ENCODE results near the gene SPDEF. TPM values are rescaled to one million over a fixed set of nuclear protein-coding genes. Genes with fewer than 3 reads are reported as not detected.

SPDEF gene
- polyA plus RNA-seq, 3 donors from 2014 or later, result not detected

DNA sequence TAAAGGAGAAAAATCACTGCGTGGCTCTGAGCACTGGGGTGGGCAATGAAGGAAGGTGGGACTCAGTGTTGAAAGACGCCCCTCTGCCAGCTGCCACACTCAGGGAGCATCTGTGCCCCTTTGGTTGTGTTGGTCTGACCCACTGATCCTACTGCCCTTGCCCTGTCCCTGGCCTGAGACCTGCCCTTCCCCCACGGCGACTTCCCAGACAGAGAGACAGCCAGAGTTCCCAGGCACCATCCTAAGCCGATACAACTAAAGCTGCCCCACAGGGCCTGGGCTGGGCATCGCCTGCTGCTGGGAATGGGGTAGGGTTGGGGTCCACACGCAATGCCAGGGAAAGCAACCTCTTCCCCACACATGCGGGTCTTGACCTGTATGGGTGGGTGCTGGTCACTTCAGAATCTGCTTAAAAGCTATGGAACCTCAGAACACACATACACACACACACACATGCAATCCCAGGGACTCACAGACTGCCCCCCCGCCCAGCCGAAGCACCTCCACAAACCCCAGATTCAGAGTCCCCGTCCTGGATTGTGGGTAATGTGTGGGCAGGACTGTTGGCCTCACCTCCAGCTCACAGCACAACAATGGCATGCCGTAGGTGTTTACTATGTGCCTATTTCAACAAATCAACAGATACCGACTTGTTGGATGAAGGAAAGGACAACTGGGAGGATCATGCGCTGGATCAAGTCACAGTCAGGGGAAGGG, 10.9 kb upstream of the SPDEF start:
- peaks cover 2 to 14% (median 7%) of the 10 kb centered on the region in 3 donors for H3K27me3 Mint-ChIP-seq (ENCODE audit: low read depth in 3 of 3)
- peak overlapping the region in 1 of 6 donors; percentile 62 for H3K27ac Mint-ChIP-seq
- DNase-seq, result no peak
- H3K4me3 Mint-ChIP-seq, result no peak overlapping the region
- no peaks in the 10 kb centered on the region for H3K9me3 Mint-ChIP-seq
- no peaks in the 10 kb centered on the region for H3K4me1 Mint-ChIP-seq
- H3K36me3 Mint-ChIP-seq, result no peaks in the 10 kb centered on the region

DNA sequence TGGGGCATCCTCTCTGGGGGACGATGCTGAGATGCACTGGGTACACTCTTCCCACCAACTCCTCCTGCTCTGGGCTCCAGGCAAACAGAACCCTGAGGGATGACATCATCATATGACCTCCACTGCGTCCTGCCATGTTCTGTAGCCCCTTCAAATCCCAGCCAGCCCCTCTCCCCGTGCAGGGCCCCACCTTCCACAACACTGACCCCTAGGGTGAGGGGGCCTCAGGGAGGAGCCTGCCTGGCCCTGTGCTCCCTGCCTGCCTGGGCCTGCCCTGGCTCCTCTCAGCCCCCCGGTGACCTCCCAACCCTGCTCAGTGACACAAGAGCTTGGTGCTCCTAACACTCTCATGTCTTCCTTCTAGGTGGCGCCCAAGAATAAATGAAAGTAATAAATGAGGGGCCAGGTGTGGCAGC, 9.6 kb upstream of the SPDEF start:
- Mint-ChIP-seq H3K4me1 (no peaks in the 10 kb centered on the region), H3K36me3 (no peaks in the 10 kb centered on the region), H3K4me3 (no peak overlapping the region), H3K9me3 (no peaks in the 10 kb centered on the region), H3K27ac (no peak overlapping the region), H3K27me3 (ENCODE audit: low read depth in 3 of 3) (peaks cover 2 to 12% (median 7%) of the 10 kb centered on the region in 3 donors)
- no peak for DNase-seq

DNA sequence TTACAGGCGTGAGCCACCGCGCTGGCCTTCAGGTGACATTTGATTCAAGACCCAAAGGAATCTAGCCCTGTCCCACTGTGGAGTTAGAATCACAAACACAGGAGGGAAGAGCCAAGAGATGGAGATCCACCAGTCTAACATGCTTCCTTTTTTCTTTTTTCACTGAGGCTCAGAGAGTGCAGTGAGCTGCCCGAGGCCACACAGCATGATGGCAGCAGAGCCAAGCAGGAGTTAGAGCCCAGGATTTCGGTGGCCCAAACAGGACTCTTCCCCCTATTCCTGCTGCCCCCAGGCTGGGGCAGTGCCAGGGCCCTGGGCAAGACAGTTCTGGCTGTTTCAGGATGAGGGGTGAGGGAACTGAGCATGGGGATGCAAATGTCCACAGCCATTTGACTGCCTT, 8.1 kb upstream of the SPDEF start:
- DNase-seq, result no peak
- Mint-ChIP-seq H3K4me3 (no peak overlapping the region), H3K9me3 (no peaks in the 10 kb centered on the region), H3K27ac (peak overlapping the region in 1 of 6 donors; percentile 40), H3K36me3 (no peaks in the 10 kb centered on the region), H3K27me3 (ENCODE audit: low read depth in 3 of 3) (peaks cover 4 to 8% (median 5%) of the 10 kb centered on the region in 3 donors), H3K4me1 (no peaks in the 10 kb centered on the region)

DNA sequence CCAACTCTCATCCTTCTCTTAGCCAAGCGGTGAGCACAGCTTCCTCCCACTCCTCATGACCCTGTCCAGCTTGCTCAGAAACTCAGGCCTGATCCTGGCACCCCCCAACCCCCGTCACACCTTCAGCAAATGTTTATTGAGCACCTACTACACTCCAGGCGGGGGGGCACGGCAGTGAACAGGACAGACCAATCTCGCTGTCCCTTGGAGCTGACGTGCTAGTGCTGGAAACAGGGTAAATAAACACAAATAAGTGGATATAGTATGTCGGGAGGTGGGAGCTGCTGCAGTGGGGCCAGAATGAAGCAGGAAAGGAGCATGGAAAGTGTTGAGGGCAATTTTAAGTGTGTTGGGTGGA, 7.4 kb upstream of the SPDEF start:
- no peak overlapping the region for H3K4me3 Mint-ChIP-seq
- H3K27ac Mint-ChIP-seq, result no peak overlapping the region
- no peaks in the 10 kb centered on the region for H3K9me3 Mint-ChIP-seq
- no peaks in the 10 kb centered on the region for H3K36me3 Mint-ChIP-seq
- DNase-seq, result no peak
- H3K4me1 Mint-ChIP-seq, result no peaks in the 10 kb centered on the region
- H3K27me3 Mint-ChIP-seq (ENCODE audit: low read depth in 3 of 3), result peaks cover 4 to 8% (median 5%) of the 10 kb centered on the region in 3 donors

DNA sequence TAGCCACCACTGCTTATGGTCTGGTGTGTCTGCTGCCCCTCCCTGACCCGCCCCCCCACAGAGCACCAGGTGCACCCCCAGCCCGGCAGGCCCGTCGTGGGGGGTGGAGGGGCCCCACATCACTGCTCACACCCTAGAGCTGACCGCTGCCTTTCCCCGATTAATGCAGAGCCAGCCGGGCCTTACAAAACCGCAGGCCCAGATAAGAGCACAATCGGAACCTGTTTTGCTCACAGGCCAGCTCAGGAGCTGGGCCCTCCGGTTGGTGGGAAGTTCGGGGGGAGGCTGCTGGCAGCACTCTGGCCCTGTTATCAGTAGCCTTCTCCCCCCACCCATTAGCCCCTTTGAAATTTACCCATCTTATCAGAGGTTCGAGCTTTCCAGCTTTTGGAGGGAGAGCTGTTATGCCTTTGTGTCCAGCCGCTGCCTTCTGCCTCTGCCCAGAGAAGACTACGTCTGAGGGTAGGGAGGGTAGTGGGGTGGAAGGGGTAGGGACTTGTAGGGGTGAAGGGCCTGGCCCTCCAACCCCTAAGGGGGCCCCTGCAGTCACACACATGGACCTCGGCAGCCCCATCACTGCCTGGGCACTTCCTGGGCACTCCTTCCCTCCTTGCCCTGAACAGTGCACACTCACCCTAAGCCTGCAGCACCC, 6.9 kb upstream of the SPDEF start:
- H3K9me3 Mint-ChIP-seq, result no peaks in the 10 kb centered on the region
- no peaks in the 10 kb centered on the region for H3K36me3 Mint-ChIP-seq
- no peak for DNase-seq
- H3K27ac Mint-ChIP-seq, result no peak overlapping the region
- no peaks in the 10 kb centered on the region for H3K4me1 Mint-ChIP-seq
- peaks cover 4 to 8% (median 5%) of the 10 kb centered on the region in 3 donors for H3K27me3 Mint-ChIP-seq (ENCODE audit: low read depth in 3 of 3)
- no peak overlapping the region for H3K4me3 Mint-ChIP-seq

DNA sequence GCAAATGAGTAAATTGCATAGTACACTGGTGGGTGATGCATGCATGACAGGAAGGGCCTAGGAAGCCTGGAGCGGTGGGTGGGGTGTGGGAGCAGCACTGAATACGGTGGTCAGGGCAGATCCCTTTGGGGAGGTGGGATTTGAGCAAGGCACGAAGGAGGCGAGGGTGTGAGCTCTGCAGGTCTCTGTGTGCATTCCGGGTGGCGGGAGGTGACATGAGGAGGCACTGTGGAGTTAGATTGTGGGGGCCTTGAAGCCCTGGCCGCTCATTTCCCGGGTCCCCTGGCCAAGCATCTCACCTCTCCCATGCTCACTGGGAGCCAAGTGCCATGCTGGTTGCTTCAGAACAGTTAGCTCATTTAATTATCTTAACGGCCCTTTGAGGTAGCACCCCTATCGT, 6.2 kb upstream of the SPDEF start:
- no peaks in the 10 kb centered on the region for H3K36me3 Mint-ChIP-seq
- peaks cover 4 to 6% (median 5%) of the 10 kb centered on the region in 3 donors for H3K27me3 Mint-ChIP-seq (ENCODE audit: low read depth in 3 of 3)
- H3K9me3 Mint-ChIP-seq, result no peaks in the 10 kb centered on the region
- no peaks in the 10 kb centered on the region for H3K4me1 Mint-ChIP-seq
- H3K4me3 Mint-ChIP-seq, result no peak overlapping the region
- no peak for DNase-seq
- no peak overlapping the region for H3K27ac Mint-ChIP-seq

DNA sequence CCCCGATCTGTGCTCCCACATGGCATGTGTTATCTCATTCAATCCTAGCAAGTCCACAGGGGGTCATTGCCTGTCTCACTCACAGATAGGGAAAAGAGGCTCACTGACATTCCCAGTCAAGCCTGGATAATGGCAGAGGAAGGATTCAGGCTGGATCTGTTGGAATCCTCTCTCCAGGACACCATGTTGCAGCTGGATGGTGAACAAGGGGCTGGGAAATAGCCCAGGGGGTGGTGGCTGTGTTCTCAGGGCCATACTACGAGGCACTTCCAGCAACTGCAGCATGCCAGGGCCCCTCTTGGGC, 5.0 kb upstream of the SPDEF start:
- Mint-ChIP-seq H3K27ac (no peak overlapping the region), H3K27me3 (ENCODE audit: low read depth in 3 of 3) (peaks cover 0 to 4% (median 4%) of the 10 kb centered on the region in 3 donors), H3K4me3 (no peak overlapping the region), H3K36me3 (no peaks in the 10 kb centered on the region), H3K9me3 (no peaks in the 10 kb centered on the region), H3K4me1 (no peaks in the 10 kb centered on the region)
- no peak for DNase-seq

DNA sequence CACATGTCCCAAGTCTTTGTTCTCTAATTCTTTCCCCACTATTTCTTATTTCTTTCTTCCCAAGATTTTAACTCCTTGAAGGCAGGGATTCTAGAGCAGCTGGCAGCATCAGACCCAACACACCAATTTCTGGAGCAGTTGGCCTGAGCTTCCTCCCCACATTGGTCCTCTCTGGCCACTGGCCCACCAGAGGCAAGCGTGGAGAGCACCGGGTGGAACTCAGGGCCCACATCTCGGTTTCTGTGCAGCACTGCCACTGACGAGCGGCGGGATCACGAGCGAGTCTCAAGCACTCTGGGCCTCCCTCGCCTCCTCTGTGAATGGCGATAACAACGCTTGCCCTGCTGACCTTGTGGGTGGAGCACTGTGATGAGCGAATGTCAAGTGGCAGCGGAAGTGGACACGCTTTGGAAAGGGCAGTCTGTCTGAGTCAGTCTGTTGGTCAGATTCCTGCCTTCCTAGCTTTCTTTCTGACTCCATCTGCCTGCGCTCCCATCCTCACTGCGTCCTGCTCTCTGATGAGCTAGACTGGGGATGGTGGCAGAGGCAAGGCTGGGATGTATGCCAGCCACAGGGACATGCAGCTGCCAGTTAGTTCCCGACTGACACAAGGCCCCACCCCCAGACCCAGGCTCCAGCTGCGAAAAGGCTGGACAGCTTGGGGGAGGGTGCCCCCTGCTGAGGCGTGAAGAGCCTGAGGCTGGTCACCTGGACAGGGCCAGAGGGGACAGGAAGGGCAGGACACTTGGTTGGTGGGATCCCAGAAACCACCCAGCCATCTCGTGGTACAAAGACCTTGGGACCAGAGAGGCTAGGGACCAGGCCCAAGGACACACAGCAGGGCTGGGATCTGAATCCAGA, 4.5 kb upstream of the SPDEF start:
- Mint-ChIP-seq H3K27ac (no peak overlapping the region), H3K4me3 (no peak overlapping the region), H3K9me3 (no peaks in the 10 kb centered on the region), H3K27me3 (ENCODE audit: low read depth in 3 of 3) (peaks cover 0 to 4% (median 4%) of the 10 kb centered on the region in 3 donors), H3K4me1 (no peaks in the 10 kb centered on the region), H3K36me3 (no peaks in the 10 kb centered on the region)
- no peak for DNase-seq

DNA sequence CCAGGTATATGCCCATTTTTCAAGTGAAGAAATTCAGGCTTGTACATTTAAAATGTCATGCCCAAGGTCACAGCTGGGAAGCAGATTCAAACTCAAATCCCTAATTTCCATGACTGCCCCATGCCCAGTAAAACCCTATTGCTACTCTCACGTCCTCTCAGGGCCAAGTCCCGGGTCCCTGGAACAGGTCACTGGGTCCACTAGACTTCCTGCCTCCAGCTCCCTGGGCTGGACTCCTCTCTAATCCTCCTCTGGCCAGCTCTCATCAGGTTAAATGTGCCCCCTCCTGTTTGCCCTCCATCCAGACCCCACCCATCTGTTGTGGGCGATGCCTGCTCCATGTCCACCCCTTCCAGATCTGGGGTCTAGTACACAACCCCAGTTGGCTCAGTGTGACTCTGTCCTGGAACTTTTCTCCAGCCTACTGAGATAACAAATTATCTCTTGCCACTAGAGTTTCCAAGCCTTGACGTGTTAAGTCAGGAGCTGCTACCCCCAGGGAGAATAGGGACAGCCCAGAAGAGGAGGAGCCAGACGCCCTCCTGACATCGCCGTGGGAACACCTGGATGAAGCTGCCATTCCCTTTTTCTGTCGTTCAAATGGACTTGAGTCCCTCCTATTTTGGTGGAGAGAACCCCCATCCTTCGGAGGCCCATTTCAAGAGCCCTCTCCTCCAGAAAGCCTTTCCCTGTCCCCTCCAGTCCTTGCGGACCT, 3.7 kb upstream of the SPDEF start:
- no peak overlapping the region for H3K27ac Mint-ChIP-seq
- H3K4me1 Mint-ChIP-seq, result no peaks in the 10 kb centered on the region
- DNase-seq, result no peak
- no peaks in the 10 kb centered on the region for H3K36me3 Mint-ChIP-seq
- peaks cover 0 to 4% (median 2%) of the 10 kb centered on the region in 3 donors for H3K27me3 Mint-ChIP-seq (ENCODE audit: low read depth in 3 of 3)
- no peak overlapping the region for H3K4me3 Mint-ChIP-seq
- no peaks in the 10 kb centered on the region for H3K9me3 Mint-ChIP-seq

DNA sequence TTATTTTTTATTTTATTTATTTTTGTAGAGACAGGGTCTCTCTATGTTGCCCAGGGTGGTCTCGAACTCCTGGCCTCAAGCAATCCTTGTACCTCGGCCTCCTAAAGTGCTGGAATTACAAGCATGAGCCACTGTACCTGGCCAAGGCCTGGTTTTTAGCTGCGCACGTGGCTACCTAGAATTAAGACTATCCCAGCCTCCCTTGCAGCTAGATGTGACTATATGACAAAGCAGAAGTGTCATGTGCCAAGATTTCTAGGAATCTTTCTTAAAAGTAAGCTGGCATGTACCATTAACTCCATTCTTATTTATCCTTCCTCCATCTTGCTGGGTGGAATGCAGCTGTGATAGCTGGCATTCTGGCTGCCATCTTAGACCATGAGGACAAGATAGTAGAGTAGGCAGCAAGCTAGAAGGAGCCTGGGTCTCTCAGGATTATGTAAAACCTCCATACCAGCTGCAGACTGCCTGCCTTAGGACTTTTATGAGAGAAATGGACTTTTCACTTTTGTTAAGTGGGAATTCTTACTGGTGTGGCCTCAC, 2.1 kb upstream of the SPDEF start:
- peaks cover 4 to 5% of the 10 kb centered on the region in 2 donors for H3K4me1 Mint-ChIP-seq
- no peaks in the 10 kb centered on the region for H3K36me3 Mint-ChIP-seq
- H3K9me3 Mint-ChIP-seq, result no peaks in the 10 kb centered on the region
- no peak overlapping the region for H3K27ac Mint-ChIP-seq
- H3K4me3 Mint-ChIP-seq, result no peak overlapping the region
- peaks cover 2 to 4% (median 3%) of the 10 kb centered on the region in 3 donors for H3K27me3 Mint-ChIP-seq (ENCODE audit: low read depth in 3 of 3)
- DNase-seq, result no peak

DNA sequence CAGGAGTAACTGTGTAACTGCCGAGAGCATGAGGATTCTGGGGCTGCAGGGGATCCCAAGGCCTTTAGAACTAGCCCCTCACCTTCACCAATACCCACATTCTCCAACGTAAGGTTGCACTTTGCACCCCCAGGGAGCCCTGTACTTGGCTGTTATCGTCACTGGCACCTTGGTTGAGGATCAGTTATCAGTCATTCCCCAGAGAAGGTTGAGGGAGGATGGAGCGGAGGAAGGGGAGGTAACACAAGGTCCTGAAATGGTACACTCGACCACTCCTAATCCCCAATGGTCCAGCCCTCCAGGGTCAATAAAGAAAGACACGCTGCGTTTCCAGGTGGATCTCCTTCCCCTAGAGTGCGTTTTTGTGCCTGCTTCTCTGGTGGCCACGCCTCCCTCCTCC, 1.1 kb upstream of the SPDEF start:
- Mint-ChIP-seq H3K4me1 (peaks cover 4 to 5% of the 10 kb centered on the region in 2 donors), H3K27ac (no peak overlapping the region), H3K9me3 (no peaks in the 10 kb centered on the region), H3K36me3 (no peaks in the 10 kb centered on the region), H3K27me3 (ENCODE audit: low read depth in 3 of 3) (peaks cover 2 to 4% (median 3%) of the 10 kb centered on the region in 3 donors), H3K4me3 (no peak overlapping the region)
- DNase-seq, result no peak

DNA sequence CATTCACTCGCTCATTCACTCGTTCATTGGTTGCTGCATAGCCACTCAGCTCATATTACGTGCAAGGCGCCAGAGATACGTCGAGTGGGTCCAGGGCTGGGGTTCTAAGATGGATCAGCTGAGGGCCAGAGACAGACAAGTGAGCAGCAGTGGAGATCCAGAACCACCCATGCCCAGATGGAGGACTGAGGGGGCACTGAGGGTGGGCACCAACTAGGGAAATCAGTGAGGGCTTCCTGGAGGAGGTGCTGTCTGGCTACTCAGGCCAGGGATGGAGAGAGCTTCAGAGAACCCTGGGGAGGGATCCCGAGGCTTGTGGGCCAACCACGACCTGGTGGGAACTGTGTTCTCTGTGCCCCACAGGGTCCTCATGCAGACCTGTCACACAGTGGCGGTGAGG, 364 bp upstream of the SPDEF start:
- peaks cover 3 to 10% (median 4%) of the 10 kb centered on the region in 3 donors for H3K27me3 Mint-ChIP-seq (ENCODE audit: low read depth in 3 of 3)
- no peaks in the 10 kb centered on the region for H3K9me3 Mint-ChIP-seq
- peaks cover 4 to 5% of the 10 kb centered on the region in 2 donors for H3K4me1 Mint-ChIP-seq
- DNase-seq, result no peak
- no peaks in the 10 kb centered on the region for H3K36me3 Mint-ChIP-seq
- no peak overlapping the region for H3K4me3 Mint-ChIP-seq
- H3K27ac Mint-ChIP-seq, result peak overlapping the region in 1 of 6 donors; percentile 61

DNA sequence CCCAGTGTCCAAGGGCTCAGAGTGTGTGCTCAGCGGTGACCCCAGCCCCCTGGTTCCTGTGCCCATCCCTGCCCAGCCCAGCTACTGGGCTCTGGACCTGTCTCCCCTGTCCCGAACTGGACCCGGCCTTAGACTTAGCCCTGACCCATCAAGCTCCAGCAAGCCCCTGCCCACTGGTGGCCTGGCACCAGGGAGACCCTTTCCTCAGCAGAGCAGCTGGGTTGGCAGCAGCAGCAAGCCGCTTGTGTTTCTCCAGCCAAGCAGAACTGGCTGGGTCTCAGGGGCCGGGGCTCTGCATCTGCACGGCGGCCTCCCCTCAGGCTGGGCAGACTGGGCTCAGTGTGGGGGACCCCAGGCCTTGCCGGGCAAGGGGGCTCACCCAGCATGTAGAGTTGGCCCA, 801 bp downstream of the SPDEF start:
- DNase-seq, result no peak
- H3K4me1 Mint-ChIP-seq, result peaks cover 4 to 5% of the 10 kb centered on the region in 2 donors
- no peak overlapping the region for H3K27ac Mint-ChIP-seq
- peak overlapping the region in 1 of 5 donors; percentile 15 for H3K4me3 Mint-ChIP-seq
- H3K36me3 Mint-ChIP-seq, result no peaks in the 10 kb centered on the region
- H3K27me3 Mint-ChIP-seq (ENCODE audit: low read depth in 3 of 3), result peaks cover 3 to 12% (median 4%) of the 10 kb centered on the region in 3 donors
- no peaks in the 10 kb centered on the region for H3K9me3 Mint-ChIP-seq

Data from immature natural killer cell (primary cell).